Spleen (tissue), 7 donors: Measurements from ENCODE around the gene PIK3R5.

ENCODE experiments used
- POLR2A ChIP-seq, 3 donors: fragments of 450-650 bp; IDR thresholded peaks; one replicate each; pipeline ENCODE4 v1.5.1; 2017; ENCODE audit warnings: antibody characterized with exemption in 3 of 3, mild to moderate bottlenecking in 1 of 3
- TF ChIP-seq, protein P1 (sequence below), 11 experiments: fragments of 200-600 bp in 7 of 11; fragments of 450-650 bp in 4 of 11; sonication (generic) in 4 of 11; IDR thresholded peaks in 8 of 11; conservative IDR thresholded peaks in 3 of 11; 1 replicate in 7 of 11; 2 replicates in 4 of 11; pipeline versions ENCODE4 v1.4.0 to v1.8.0; 2016 to 2021; ENCODE audit warnings: antibody characterized with exemption in 11 of 11, inconsistent platforms in 4 of 11, mild to moderate bottlenecking in 1 of 11
- donor health status: DM: no; HTN: no; CAD: no; lungs with moderate emphysema.
- donor health status: DM: no; HTN: no; CAD: no.
- donor health status: DM: no; HTN: no; CAD: no.

DNA sequence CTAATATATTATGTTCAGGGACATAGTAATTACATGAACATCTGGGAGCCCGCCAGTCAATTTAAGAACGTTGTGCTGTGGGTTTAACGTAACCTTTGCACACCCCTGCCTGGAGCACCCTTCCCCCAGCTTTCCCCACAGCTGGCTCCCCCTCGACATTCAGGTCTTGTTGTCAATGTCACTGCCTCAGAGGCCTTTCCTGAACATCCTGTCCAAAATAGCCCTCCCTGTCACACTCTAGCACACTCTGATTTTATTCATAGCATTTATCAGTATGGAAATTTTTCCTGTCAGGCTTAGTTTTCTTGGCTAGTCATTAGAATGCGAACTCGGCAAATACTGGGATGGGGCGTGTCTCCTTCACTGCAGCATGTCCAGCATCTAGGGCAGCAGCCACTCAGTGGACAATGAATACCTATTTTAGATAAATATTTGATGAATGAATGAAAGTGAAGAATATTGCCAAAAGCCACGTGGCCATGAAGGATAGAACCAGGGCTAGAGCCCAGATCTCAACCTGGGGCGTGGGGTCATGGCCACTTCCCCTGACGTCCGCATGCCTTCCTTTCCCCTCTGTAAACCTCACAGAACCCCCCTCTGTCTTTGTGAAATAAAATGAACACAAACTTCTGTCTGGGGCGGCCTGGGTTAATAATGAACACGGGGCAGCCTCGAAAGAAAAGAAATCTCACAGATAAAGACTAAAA lies 108.5 kb downstream of the PIK3R5 start:
- TF ChIP-seq, protein P1, sequence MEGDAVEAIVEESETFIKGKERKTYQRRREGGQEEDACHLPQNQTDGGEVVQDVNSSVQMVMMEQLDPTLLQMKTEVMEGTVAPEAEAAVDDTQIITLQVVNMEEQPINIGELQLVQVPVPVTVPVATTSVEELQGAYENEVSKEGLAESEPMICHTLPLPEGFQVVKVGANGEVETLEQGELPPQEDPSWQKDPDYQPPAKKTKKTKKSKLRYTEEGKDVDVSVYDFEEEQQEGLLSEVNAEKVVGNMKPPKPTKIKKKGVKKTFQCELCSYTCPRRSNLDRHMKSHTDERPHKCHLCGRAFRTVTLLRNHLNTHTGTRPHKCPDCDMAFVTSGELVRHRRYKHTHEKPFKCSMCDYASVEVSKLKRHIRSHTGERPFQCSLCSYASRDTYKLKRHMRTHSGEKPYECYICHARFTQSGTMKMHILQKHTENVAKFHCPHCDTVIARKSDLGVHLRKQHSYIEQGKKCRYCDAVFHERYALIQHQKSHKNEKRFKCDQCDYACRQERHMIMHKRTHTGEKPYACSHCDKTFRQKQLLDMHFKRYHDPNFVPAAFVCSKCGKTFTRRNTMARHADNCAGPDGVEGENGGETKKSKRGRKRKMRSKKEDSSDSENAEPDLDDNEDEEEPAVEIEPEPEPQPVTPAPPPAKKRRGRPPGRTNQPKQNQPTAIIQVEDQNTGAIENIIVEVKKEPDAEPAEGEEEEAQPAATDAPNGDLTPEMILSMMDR (IDR thresholded peaks at IDR 0.05 in 8 of 11, conservative IDR thresholded peaks at IDR 0.05 in 3 of 11) = no peak
- no peak for TF ChIP-seq POLR2A (IDR thresholded peaks at IDR 0.05)
